Panc1 (cell line): ENCODE data around the gene FKBP5.

ENCODE experiments used
- POLR2AphosphoS5 ChIP-seq: IDR thresholded peaks from 2 replicates; pipeline ENCODE4 v1.6.1; 2012; ENCODE audit warnings: mild to moderate bottlenecking, low read depth, low read length, moderate library complexity
- SIN3A ChIP-seq: IDR thresholded peaks from 2 replicates; pipeline ENCODE4 v1.6.1; 2012; ENCODE audit warnings: low read depth, mild to moderate bottlenecking, low read length, moderate library complexity, borderline replicate concordance; ENCODE audit not compliant: insufficient read depth
- TF ChIP-seq, protein P1 (sequence below): fragments of 450-650 bp; IDR thresholded peaks from 2 replicates; pipeline ENCODE4 v1.5.1; 2017; ENCODE audit warnings: mild to moderate bottlenecking
- TF ChIP-seq, protein P2 (sequence below), 2 experiments: IDR thresholded peaks; 2 replicates each; pipeline ENCODE4 v1.6.1; 2011 to 2012; ENCODE audit warnings: low read depth in 2 of 2, control low read depth in 1 of 2, low read length in 1 of 2, mild to moderate bottlenecking in 1 of 2, moderate library complexity in 1 of 2; ENCODE audit not compliant: insufficient read depth in 1 of 2

DNA sequence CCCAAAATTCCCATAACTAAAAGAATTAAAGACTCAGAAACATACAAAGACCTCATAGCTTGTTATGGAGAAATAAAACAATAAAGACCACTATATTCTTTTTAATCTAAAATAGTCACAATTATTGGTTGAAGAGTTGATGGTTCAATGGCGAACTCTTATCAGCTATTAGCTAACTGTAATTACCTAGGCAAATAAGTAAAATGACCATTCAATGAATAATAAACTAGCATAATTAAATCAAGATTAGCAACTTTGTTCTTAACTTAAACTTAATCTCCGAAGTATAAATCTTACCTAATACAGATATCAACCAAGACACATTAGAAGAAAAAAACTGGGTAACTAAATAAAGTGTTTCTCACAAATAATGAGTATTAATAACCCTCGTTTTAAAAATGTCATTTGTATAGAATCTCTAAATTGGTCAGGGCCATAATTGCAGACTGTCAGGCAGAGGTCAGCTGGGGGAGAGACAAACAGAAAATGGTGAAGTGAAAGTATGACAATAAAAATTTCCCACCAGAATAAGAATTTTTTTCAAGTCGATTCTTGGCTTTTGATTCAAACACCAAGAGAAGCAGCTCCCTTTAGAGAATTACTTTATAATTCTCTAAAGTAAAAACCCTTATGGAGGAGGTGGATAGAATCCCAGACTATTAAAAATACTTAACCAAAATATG, 1.7 kb downstream of the FKBP5 start:
- TF ChIP-seq, protein P1, sequence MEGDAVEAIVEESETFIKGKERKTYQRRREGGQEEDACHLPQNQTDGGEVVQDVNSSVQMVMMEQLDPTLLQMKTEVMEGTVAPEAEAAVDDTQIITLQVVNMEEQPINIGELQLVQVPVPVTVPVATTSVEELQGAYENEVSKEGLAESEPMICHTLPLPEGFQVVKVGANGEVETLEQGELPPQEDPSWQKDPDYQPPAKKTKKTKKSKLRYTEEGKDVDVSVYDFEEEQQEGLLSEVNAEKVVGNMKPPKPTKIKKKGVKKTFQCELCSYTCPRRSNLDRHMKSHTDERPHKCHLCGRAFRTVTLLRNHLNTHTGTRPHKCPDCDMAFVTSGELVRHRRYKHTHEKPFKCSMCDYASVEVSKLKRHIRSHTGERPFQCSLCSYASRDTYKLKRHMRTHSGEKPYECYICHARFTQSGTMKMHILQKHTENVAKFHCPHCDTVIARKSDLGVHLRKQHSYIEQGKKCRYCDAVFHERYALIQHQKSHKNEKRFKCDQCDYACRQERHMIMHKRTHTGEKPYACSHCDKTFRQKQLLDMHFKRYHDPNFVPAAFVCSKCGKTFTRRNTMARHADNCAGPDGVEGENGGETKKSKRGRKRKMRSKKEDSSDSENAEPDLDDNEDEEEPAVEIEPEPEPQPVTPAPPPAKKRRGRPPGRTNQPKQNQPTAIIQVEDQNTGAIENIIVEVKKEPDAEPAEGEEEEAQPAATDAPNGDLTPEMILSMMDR: no peak
- TF ChIP-seq SIN3A: no peak
- TF ChIP-seq, protein P2, sequence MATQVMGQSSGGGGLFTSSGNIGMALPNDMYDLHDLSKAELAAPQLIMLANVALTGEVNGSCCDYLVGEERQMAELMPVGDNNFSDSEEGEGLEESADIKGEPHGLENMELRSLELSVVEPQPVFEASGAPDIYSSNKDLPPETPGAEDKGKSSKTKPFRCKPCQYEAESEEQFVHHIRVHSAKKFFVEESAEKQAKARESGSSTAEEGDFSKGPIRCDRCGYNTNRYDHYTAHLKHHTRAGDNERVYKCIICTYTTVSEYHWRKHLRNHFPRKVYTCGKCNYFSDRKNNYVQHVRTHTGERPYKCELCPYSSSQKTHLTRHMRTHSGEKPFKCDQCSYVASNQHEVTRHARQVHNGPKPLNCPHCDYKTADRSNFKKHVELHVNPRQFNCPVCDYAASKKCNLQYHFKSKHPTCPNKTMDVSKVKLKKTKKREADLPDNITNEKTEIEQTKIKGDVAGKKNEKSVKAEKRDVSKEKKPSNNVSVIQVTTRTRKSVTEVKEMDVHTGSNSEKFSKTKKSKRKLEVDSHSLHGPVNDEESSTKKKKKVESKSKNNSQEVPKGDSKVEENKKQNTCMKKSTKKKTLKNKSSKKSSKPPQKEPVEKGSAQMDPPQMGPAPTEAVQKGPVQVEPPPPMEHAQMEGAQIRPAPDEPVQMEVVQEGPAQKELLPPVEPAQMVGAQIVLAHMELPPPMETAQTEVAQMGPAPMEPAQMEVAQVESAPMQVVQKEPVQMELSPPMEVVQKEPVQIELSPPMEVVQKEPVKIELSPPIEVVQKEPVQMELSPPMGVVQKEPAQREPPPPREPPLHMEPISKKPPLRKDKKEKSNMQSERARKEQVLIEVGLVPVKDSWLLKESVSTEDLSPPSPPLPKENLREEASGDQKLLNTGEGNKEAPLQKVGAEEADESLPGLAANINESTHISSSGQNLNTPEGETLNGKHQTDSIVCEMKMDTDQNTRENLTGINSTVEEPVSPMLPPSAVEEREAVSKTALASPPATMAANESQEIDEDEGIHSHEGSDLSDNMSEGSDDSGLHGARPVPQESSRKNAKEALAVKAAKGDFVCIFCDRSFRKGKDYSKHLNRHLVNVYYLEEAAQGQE (IDR thresholded peaks at IDR 0.05; ENCODE audit: insufficient read depth in 1 of 2, low read depth in 2 of 2, low read length in 1 of 2): no peak
- TF ChIP-seq POLR2AphosphoS5: no peak
